IMR-90 (cell line): Measurements from ENCODE around the gene LDLRAD3. TPM values are rescaled to one million over a fixed set of nuclear protein-coding genes. Genes with fewer than 3 reads are reported as not detected.

Experiments used
- ATAC-seq: fragments of 200-7000 bp; cut with Tn5 transposase; 2 replicates; pipeline ENCODE4 v1.9.1; 2020; ENCODE audit warnings: low read depth, mild to moderate bottlenecking, moderate library complexity
- BruUV-seq: library from RNA; stranded (reverse); fragments of 400-500 nt; replicated peaks from 2 replicates; lab custom pipeline; 2021; lab: Mats Ljungman, UMichigan
- CTCF ChIA-PET: fragments of 300-600 bp; formaldehyde crosslinking; extraction: SDS; loops from one replicate; lab custom pipeline; 2021; ENCODE audit warnings: antibody characterized with exemption; lab: Yijun Ruan, JAX
- POLR2A ChIA-PET: fragments of 300-600 bp; sonication (Branson Sonifier 250); formaldehyde crosslinking; loops from one replicate; lab custom pipeline; 2022; ENCODE audit warnings: antibody characterized with exemption; ENCODE audit not compliant: unreplicated experiment; lab: Charles Lee
- DNase-seq: peaks from one replicate; pipeline ENCODE4 v3.0.0; 2013
- H2AFZ ChIP-seq: replicated peaks from 2 replicates; pipeline ENCODE3; 2013; ENCODE audit warnings: low read length, mild to moderate bottlenecking; ENCODE audit not compliant: poor library complexity
- H2AK5ac ChIP-seq: 2 replicates; pipeline ENCODE4 v1.6.1; 2013; ENCODE audit warnings: low read depth, low read length, inconsistent platforms
- H2AK9ac ChIP-seq: replicated peaks from 2 replicates; pipeline ENCODE3; 2013; ENCODE audit warnings: mild to moderate bottlenecking, low read depth, low read length, moderate library complexity; ENCODE audit not compliant: poor library complexity
- H2BK120ac ChIP-seq: 2 replicates; pipeline ENCODE4 v1.6.1; 2013; ENCODE audit warnings: low read depth, low read length, inconsistent platforms
- H2BK15ac ChIP-seq: 3 replicates; pipeline ENCODE4 v1.6.1; 2013; ENCODE audit warnings: low read depth, low read length, inconsistent platforms
- H2BK20ac ChIP-seq: 2 replicates; pipeline ENCODE4 v1.6.1; 2013; ENCODE audit warnings: low read depth, mild to moderate bottlenecking, inconsistent platforms, low read length, moderate library complexity
- H2BK5ac ChIP-seq: 2 replicates; pipeline ENCODE4 v1.6.1; 2013; ENCODE audit warnings: mild to moderate bottlenecking, low read depth, low read length, inconsistent platforms; ENCODE audit not compliant: poor library complexity, severe bottlenecking
- H3K14ac ChIP-seq: replicated peaks from 2 replicates; pipeline ENCODE4 v1.6.1; 2013; ENCODE audit warnings: low read depth, low read length, inconsistent platforms
- H3K18ac ChIP-seq: 2 replicates; pipeline ENCODE4 v1.6.1; 2013; ENCODE audit warnings: low read depth, low read length, control low read depth
- H3K23ac ChIP-seq: 2 replicates; pipeline ENCODE4 v1.6.1; 2013; ENCODE audit warnings: low read depth, low read length, inconsistent platforms
- H3K27ac ChIP-seq: 2 replicates; pipeline ENCODE4 v1.5.1; 2013; ENCODE audit warnings: mild to moderate bottlenecking, control low read depth, low read length; ENCODE audit not compliant: insufficient read depth
- H3K27me3 ChIP-seq: 2 replicates; pipeline ENCODE4 v1.6.1; 2013; ENCODE audit warnings: low read length; ENCODE audit not compliant: control insufficient read depth, insufficient read depth
- H3K36me3 ChIP-seq: 2 replicates; pipeline ENCODE4 v1.6.1; 2013; ENCODE audit warnings: low read length, mixed read lengths; ENCODE audit not compliant: control insufficient read depth, insufficient read depth
- H3K4ac ChIP-seq: 2 replicates; pipeline ENCODE4 v1.6.1; 2013; ENCODE audit warnings: low read depth, low read length, inconsistent platforms
- H3K4me1 ChIP-seq: 2 replicates; pipeline ENCODE4 v1.6.1; 2013; ENCODE audit warnings: low read length, mixed read lengths; ENCODE audit not compliant: control insufficient read depth, insufficient read depth
- H3K4me2 ChIP-seq: 2 replicates; pipeline ENCODE4 v1.6.1; 2013; ENCODE audit warnings: low read depth, mild to moderate bottlenecking, control low read depth, low read length, moderate library complexity
- H3K4me3 ChIP-seq: 2 replicates; pipeline ENCODE4 v1.5.1; 2013; ENCODE audit warnings: low read depth, mild to moderate bottlenecking, control low read depth, low read length, moderate library complexity; ENCODE audit not compliant: insufficient read depth
- H3K56ac ChIP-seq: 2 replicates; pipeline ENCODE4 v1.6.1; 2013; ENCODE audit warnings: low read length, inconsistent platforms; ENCODE audit not compliant: insufficient read depth; ENCODE audit errors: extremely low read depth
- H3K79me1 ChIP-seq, 2 experiments: 2 replicates each; pipeline ENCODE4 v1.6.1; 2013; ENCODE audit warnings: low read length in 2 of 2, inconsistent platforms in 1 of 2, low read depth in 1 of 2
- H3K9ac ChIP-seq: 2 replicates; pipeline ENCODE4 v1.6.1; 2013; ENCODE audit warnings: low read depth, low read length, control low read depth
- H3K9me1 ChIP-seq: 2 replicates; pipeline ENCODE4 v1.6.1; 2013; ENCODE audit warnings: low read length, inconsistent platforms; ENCODE audit not compliant: insufficient read depth
- H3K9me3 ChIP-seq: 2 replicates; pipeline ENCODE4 v1.6.1; 2013; ENCODE audit warnings: low read length; ENCODE audit not compliant: control insufficient read depth, insufficient read depth
- H4K20me1 ChIP-seq: 2 replicates; pipeline ENCODE4 v1.6.1; 2013; ENCODE audit warnings: low read length, inconsistent platforms; ENCODE audit not compliant: insufficient read depth
- H4K5ac ChIP-seq: 2 replicates; pipeline ENCODE4 v1.6.1; 2013; ENCODE audit warnings: mild to moderate bottlenecking, low read depth, low read length, control low read depth
- H4K8ac ChIP-seq, 2 experiments: 2 replicates each; pipeline ENCODE4 v1.6.1; 2013; ENCODE audit warnings: low read depth in 2 of 2, low read length in 2 of 2, control low read depth in 1 of 2, inconsistent platforms in 1 of 2
- H4K91ac ChIP-seq: 2 replicates; pipeline ENCODE4 v1.6.1; 2013; ENCODE audit warnings: low read depth, low read length, inconsistent platforms; ENCODE audit not compliant: insufficient read depth
- BHLHE40 ChIP-seq: fragments of 150-350 bp; IDR thresholded peaks from 2 replicates; pipeline ENCODE4 v1.6.1; 2016; ENCODE audit warnings: mild to moderate bottlenecking, low read depth, low read length
- CEBPB ChIP-seq: IDR thresholded peaks from 2 replicates; pipeline ENCODE4 v1.6.1; 2012; ENCODE audit warnings: low read depth, low read length, improper control_type of control experiment
- CHD1 ChIP-seq: IDR thresholded peaks from 2 replicates; pipeline ENCODE4 v1.6.1; 2012; ENCODE audit warnings: low read depth, low read length, improper control_type of control experiment
- CTCF ChIP-seq: conservative IDR thresholded peaks from 2 replicates; pipeline ENCODE4 v1.5.1; 2012; ENCODE audit warnings: mild to moderate bottlenecking, low read depth, low read length, improper control_type of control experiment
- ELK1 ChIP-seq: fragments of 150-350 bp; IDR thresholded peaks from 2 replicates; pipeline ENCODE4 v1.6.1; 2016; ENCODE audit warnings: low read depth, mild to moderate bottlenecking, low read length, moderate library complexity, borderline replicate concordance
- MAFK ChIP-seq: IDR thresholded peaks from 2 replicates; pipeline ENCODE4 v1.6.1; 2012; ENCODE audit warnings: low read depth, low read length, improper control_type of control experiment
- MAZ ChIP-seq: IDR thresholded peaks from 2 replicates; pipeline ENCODE4 v1.6.1; 2012; ENCODE audit warnings: low read depth, mild to moderate bottlenecking, low read length, improper control_type of control experiment, moderate library complexity, borderline replicate concordance
- NFE2L2 ChIP-seq: fragments of 150-350 bp; IDR thresholded peaks from 2 replicates; pipeline ENCODE4 v1.6.1; 2016; ENCODE audit warnings: low read depth, mild to moderate bottlenecking, low read length
- USF2 ChIP-seq: fragments of 150-350 bp; IDR thresholded peaks from 2 replicates; pipeline ENCODE4 v1.6.1; 2017; ENCODE audit warnings: mild to moderate bottlenecking, antibody characterized with exemption, low read length, low read depth
- WGBS, 2 experiments: methylation state at CpG; one replicate each; pipeline versions ENCODE4 v1.1.5 to v1.1.7; 2013; ENCODE audit warnings: missing lambda C conversion rate in 2 of 2; ENCODE audit not compliant: insufficient read length in 1 of 2; ENCODE audit errors: extremely low coverage in 2 of 2; 5-methylcytosine and 5-hydroxymethylcytosine counted together
- dilution Hi-C: fragments of 300-500 bp; cut with HindIII; formaldehyde crosslinking; loops from one replicate; pipeline ENCODE4 v1.14.3; 2018; ENCODE audit warnings: low sequenced_read_pairs; ENCODE audit not compliant: unreplicated experiment
- in situ Hi-C: fragments of 300-500 bp; cut with MboI; formaldehyde crosslinking; loops from 3 replicates; pipeline ENCODE4 v1.14.3; 2019; ENCODE audit warnings: low sequenced_read_pairs, inconsistent platforms, mixed read lengths
- intact Hi-C: fragments of 100-400 bp; cut with micrococcal nuclease; formaldehyde crosslinking; loops from 2 replicates; pipeline ENCODE4 v1.10.0; 2022
- polyA plus RNA-seq, 3 experiments: library from polyadenylated mRNA; depleted of rRNA; stranded (reverse); fragments of >200 nt; gene quantifications; 2 replicates each; pipeline ENCODE4 v1.2.3, GENCODE V29; 2012; ENCODE audit warnings: low replicate concordance in 1 of 3
- total RNA-seq: library from RNA; depleted of rRNA; stranded (reverse); fragments of >200 nt; gene quantifications from 2 replicates; pipeline ENCODE4 v1.2.3, GENCODE V29; 2012

Gene LDLRAD3
- total and polyA plus RNA-seq, 2 of the 4 experiments (the other 2 are of a cell fraction), result 2.7 to 6.4 TPM

- no peak overlapping the region for H2AK9ac ChIP-seq
- POLR2A ChIA-PET, result no interaction called here
Observed at GRCh38 chr11:36161572-36161971, 217.7 kb downstream of the LDLRAD3 start.

More at GRCh38 chr11:36161572-36161971, 217.7 kb downstream of the LDLRAD3 start:
- TF ChIP-seq BHLHE40 (no peak), CTCF (no peak), CEBPB (no peak), MAFK (no peak), MAZ (no peak), NFE2L2 (no peak), CHD1 (no peak), ELK1 (no peak), USF2 (no peak)
- no peak overlapping the region for H3K4ac ChIP-seq
- CTCF ChIA-PET, result no interaction called here
- 0 out of 2 replicates have a peak, but pooled peaks cover 3% of the 10 kb centered on the region for H4K20me1 ChIP-seq
- no peak overlapping the region for H2AFZ ChIP-seq
- DNase-seq, result no peak
- H2AK5ac ChIP-seq, result no peak overlapping the region
- WGBS, 2 experiments, result no CpG with 5 or more reads among the region's 5 CpGs
- intact Hi-C loops, result no loop called here
- H3K4me1 ChIP-seq, result peaks cover 3% of the 10 kb centered on the region
- no peak overlapping the region for H3K4me3 ChIP-seq
- no peaks in the 10 kb centered on the region for H3K27me3 ChIP-seq
- no peak for ATAC-seq
- dilution Hi-C loops, result no loop called here
- no peak overlapping the region for H4K91ac ChIP-seq
- H4K8ac ChIP-seq, result no peak overlapping the region
- in situ Hi-C loops, result no loop called here
- H3K27ac ChIP-seq, result no peak overlapping the region
- H3K9me1 ChIP-seq, result no peaks in the 10 kb centered on the region; the same call in none of the 2 replicates
- no peak overlapping the region for H3K14ac ChIP-seq
- H3K9me3 ChIP-seq, result no peaks in the 10 kb centered on the region
- no peak overlapping the region for H3K23ac ChIP-seq
- H2BK20ac ChIP-seq, result no peak overlapping the region
- H4K5ac ChIP-seq, result no peak overlapping the region
- H3K18ac ChIP-seq, result no peak overlapping the region
- H3K79me1 ChIP-seq, result no peaks in the 10 kb centered on the region
- no TSS peak for BruUV-seq
- H2BK5ac ChIP-seq, result no peak overlapping the region
- H3K9ac ChIP-seq, result no peak overlapping the region
- no peak overlapping the region for H3K4me2 ChIP-seq
- no peak overlapping the region for H2BK120ac ChIP-seq
- H3K36me3 ChIP-seq, result no peaks in the 10 kb centered on the region
- no peak overlapping the region for H2BK15ac ChIP-seq
- H3K56ac ChIP-seq, result no peak overlapping the region
